Caco-2 (cell line): ENCODE results near the gene TSHZ2. TPM values are rescaled to one million over a fixed set of nuclear protein-coding genes. Genes with fewer than 3 reads are reported as not detected.

Experiments
- BruUV-seq: library from RNA; stranded (reverse); fragments of 400-500 nt; replicated peaks from 2 replicates; lab custom pipeline; 2021; lab: Mats Ljungman, UMichigan
- CTCF ChIA-PET: fragments of 300-600 bp; sonication (Branson Sonifier 250); formaldehyde crosslinking; loops from one replicate; lab custom pipeline; 2022; ENCODE audit warnings: antibody characterized with exemption; lab: Charles Lee
- POLR2A ChIA-PET: fragments of 300-600 bp; sonication (Branson Sonifier 250); formaldehyde crosslinking; loops from one replicate; lab custom pipeline; 2022; ENCODE audit warnings: antibody characterized with exemption; lab: Charles Lee
- DNase-seq, 2 experiments: peaks; one replicate each; pipeline versions ENCODE4 v3.0.0 to v3.0.0-alpha.2; 2020 to 2022
- H3K27me3 ChIP-seq: replicated peaks from 2 replicates; pipeline ENCODE4 v1.6.0; 2011; ENCODE audit warnings: low read length; ENCODE audit not compliant: control insufficient read depth, insufficient read depth
- H3K36me3 ChIP-seq: 2 replicates; pipeline ENCODE4 v1.5.1; 2011; ENCODE audit warnings: low read length; ENCODE audit not compliant: control insufficient read depth, insufficient read depth
- H3K4me1 ChIP-seq: fragments of 250-450 bp; sonication (Bioruptor Pico); 2 replicates; pipeline ENCODE4 v1.5.1; 2020; ENCODE audit warnings: mild to moderate bottlenecking
- H3K4me3 ChIP-seq: 2 replicates; pipeline ENCODE4 v1.5.1; 2011; ENCODE audit warnings: low read depth, mild to moderate bottlenecking, control low read depth, low read length
- H3K9me3 ChIP-seq: fragments of 250-450 bp; sonication (Bioruptor Pico); 2 replicates; pipeline ENCODE4 v1.5.1; 2020; ENCODE audit warnings: mild to moderate bottlenecking, moderate library complexity
- H3K27ac Mint-ChIP-seq: one replicate; pipeline ENCODE4 v1.8.0; 2022; ENCODE audit warnings: mixed read lengths; ENCODE audit not compliant: unreplicated experiment
- H3K27me3 Mint-ChIP-seq: one replicate; pipeline ENCODE4 v1.8.0; 2022; ENCODE audit warnings: mixed read lengths; ENCODE audit not compliant: insufficient read depth, unreplicated experiment
- H3K36me3 Mint-ChIP-seq: one replicate; pipeline ENCODE4 v1.8.0; 2022; ENCODE audit warnings: mild to moderate bottlenecking, mixed read lengths; ENCODE audit not compliant: insufficient read depth, unreplicated experiment
- H3K4me1 Mint-ChIP-seq: one replicate; pipeline ENCODE4 v1.8.0; 2022; ENCODE audit warnings: low read depth, mixed read lengths; ENCODE audit not compliant: unreplicated experiment
- H3K4me3 Mint-ChIP-seq: one replicate; pipeline ENCODE4 v1.8.0; 2022; ENCODE audit warnings: mild to moderate bottlenecking, moderate library complexity, mixed read lengths; ENCODE audit not compliant: unreplicated experiment
- H3K9me3 Mint-ChIP-seq: one replicate; pipeline ENCODE4 v1.8.0; 2022; ENCODE audit warnings: mixed read lengths; ENCODE audit not compliant: unreplicated experiment
- intact Hi-C: fragments of 100-400 bp; cut with micrococcal nuclease; formaldehyde crosslinking; loops from one replicate; pipeline ENCODE4 v1.10.0; 2022; ENCODE audit not compliant: unreplicated experiment
- total RNA-seq: library from RNA; stranded (reverse); gene quantifications from 2 replicates; pipeline ENCODE4 v1.2.3, GENCODE V29; 2022
- TF ChIP-seq, protein P1 (sequence below), 2 experiments: fragments of 200-600 bp in 1 of 2; IDR thresholded peaks; 1 replicate in 1 of 2; 2 replicates in 1 of 2; pipeline versions ENCODE4 v1.5.1 to v1.8.0; 2011 to 2022; ENCODE audit warnings: antibody characterized with exemption in 1 of 2, control low read depth in 1 of 2, inconsistent platforms in 1 of 2, low read depth in 1 of 2, low read length in 1 of 2, mild to moderate bottlenecking in 1 of 2, moderate library complexity in 1 of 2; ENCODE audit not compliant: insufficient read depth in 1 of 2, severe bottlenecking in 1 of 2, unreplicated experiment in 1 of 2

TSHZ2 gene
- total RNA-seq, 1 experiment from 2014 or later, result 0.07 TPM

DNA sequence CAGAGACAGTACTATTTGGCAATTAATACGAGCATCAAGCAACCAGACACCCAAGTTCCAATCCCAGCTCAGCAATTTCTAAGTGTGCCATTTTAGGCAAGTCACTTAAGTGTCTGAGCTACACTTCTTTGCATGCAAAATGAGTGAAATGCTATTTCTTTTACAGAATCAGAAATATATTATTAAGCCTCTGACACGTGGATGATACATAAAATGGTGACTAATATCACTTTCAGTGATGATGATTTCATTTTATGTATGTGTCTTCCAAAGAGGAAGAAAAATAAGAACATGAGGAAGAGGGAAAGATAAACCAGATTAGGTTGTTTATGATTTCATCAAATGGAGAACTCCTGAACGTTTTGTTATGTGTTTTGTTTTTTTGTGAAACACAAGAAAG is 158.6 kb downstream of the TSHZ2 start:
- no peaks in the 10 kb centered on the region for H3K27me3 ChIP-seq
- no peaks in the 10 kb centered on the region for H3K4me1 Mint-ChIP-seq
- no peaks in the 10 kb centered on the region for H3K4me1 ChIP-seq
- H3K9me3 Mint-ChIP-seq, result no peaks in the 10 kb centered on the region
- H3K9me3 ChIP-seq, result no peaks in the 10 kb centered on the region
- no peak overlapping the region for H3K4me3 Mint-ChIP-seq
- TF ChIP-seq, protein P1, sequence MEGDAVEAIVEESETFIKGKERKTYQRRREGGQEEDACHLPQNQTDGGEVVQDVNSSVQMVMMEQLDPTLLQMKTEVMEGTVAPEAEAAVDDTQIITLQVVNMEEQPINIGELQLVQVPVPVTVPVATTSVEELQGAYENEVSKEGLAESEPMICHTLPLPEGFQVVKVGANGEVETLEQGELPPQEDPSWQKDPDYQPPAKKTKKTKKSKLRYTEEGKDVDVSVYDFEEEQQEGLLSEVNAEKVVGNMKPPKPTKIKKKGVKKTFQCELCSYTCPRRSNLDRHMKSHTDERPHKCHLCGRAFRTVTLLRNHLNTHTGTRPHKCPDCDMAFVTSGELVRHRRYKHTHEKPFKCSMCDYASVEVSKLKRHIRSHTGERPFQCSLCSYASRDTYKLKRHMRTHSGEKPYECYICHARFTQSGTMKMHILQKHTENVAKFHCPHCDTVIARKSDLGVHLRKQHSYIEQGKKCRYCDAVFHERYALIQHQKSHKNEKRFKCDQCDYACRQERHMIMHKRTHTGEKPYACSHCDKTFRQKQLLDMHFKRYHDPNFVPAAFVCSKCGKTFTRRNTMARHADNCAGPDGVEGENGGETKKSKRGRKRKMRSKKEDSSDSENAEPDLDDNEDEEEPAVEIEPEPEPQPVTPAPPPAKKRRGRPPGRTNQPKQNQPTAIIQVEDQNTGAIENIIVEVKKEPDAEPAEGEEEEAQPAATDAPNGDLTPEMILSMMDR (IDR thresholded peaks at IDR 0.05; ENCODE audit: insufficient read depth in 1 of 2, low read depth in 1 of 2, low read length in 1 of 2, severe bottlenecking in 1 of 2, unreplicated experiment in 1 of 2), result no peak
- peaks cover 20% of the 10 kb centered on the region for H3K27me3 Mint-ChIP-seq
- CTCF ChIA-PET, result no interaction called here
- H3K36me3 Mint-ChIP-seq, result no peaks in the 10 kb centered on the region
- BruUV-seq, result no TSS peak
- H3K4me3 ChIP-seq, result no peak overlapping the region
- no peak for DNase-seq
- no peaks in the 10 kb centered on the region for H3K36me3 ChIP-seq
- POLR2A ChIA-PET, result no interaction called here
- no peak overlapping the region for H3K27ac Mint-ChIP-seq
- intact Hi-C loops, result no loop called here

DNA sequence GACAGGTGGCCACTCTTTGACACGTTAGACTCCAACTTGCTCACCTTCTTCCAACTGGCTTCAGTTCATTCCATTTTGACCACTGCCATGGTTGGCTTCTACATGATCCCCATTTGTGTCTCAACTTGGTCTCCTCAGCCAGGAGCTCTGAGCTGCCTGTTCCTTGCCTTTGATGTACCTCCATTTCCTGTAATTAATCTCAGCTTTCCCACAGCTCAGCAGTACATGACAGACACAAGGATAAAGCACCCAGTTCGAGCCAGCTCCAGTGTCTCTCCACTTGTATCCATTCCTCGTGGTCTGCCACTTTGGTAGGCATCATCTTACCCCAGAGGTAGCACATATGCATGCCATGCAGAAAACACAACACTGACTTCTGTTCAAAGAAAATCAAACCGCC is 161.0 kb downstream of the TSHZ2 start:
- H3K4me1 ChIP-seq, result no peaks in the 10 kb centered on the region
- H3K36me3 ChIP-seq, result no peaks in the 10 kb centered on the region
- intact Hi-C loops, result no loop called here
- no peaks in the 10 kb centered on the region for H3K9me3 ChIP-seq
- Mint-ChIP-seq H3K27me3 (peaks cover 21% of the 10 kb centered on the region), H3K4me1 (no peaks in the 10 kb centered on the region), H3K4me3 (no peak overlapping the region), H3K27ac (no peak overlapping the region), H3K36me3 (no peaks in the 10 kb centered on the region), H3K9me3 (no peaks in the 10 kb centered on the region)
- BruUV-seq, result no TSS peak
- POLR2A ChIA-PET, result no interaction called here
- TF ChIP-seq, protein P1 (IDR thresholded peaks at IDR 0.05; ENCODE audit: insufficient read depth in 1 of 2, low read depth in 1 of 2, low read length in 1 of 2, severe bottlenecking in 1 of 2, unreplicated experiment in 1 of 2), result no peak
- CTCF ChIA-PET, result no interaction called here
- no peaks in the 10 kb centered on the region for H3K27me3 ChIP-seq
- no peak for DNase-seq
- no peak overlapping the region for H3K4me3 ChIP-seq

DNA sequence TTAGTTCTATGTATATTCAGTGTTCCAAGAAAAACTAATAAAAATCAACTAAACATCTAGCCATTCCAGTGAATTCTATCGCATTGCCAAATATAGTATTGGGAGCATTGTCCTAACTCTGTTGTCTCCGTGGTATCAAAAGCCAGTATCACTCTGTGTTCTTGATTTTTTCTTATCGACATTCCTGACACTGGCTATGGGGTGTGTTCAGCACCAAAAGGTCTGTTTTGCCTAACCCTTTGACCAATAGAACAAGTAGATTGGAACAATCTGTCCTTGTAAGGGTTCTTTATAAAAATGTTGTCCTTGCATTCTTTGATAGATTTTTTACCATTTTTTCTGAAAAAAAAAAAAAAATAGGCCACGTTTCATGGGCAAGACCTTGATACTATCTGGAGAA is 161.5 kb downstream of the TSHZ2 start:
- Mint-ChIP-seq H3K27me3 (peaks cover 26% of the 10 kb centered on the region), H3K4me1 (no peaks in the 10 kb centered on the region), H3K27ac (no peak overlapping the region), H3K9me3 (no peaks in the 10 kb centered on the region), H3K4me3 (no peak overlapping the region), H3K36me3 (no peaks in the 10 kb centered on the region)
- no peaks in the 10 kb centered on the region for H3K9me3 ChIP-seq
- no peak for DNase-seq
- TF ChIP-seq, protein P1 (IDR thresholded peaks at IDR 0.05; ENCODE audit: insufficient read depth in 1 of 2, low read depth in 1 of 2, low read length in 1 of 2, severe bottlenecking in 1 of 2, unreplicated experiment in 1 of 2), result no peak
- intact Hi-C loops, result no loop called here
- no TSS peak for BruUV-seq
- no peak overlapping the region for H3K4me3 ChIP-seq
- H3K27me3 ChIP-seq, result no peaks in the 10 kb centered on the region
- no peaks in the 10 kb centered on the region for H3K4me1 ChIP-seq
- H3K36me3 ChIP-seq, result no peaks in the 10 kb centered on the region
- ChIA-PET CTCF (no interaction called here), POLR2A (no interaction called here)
